ENCODE results near the gene NARS2.
"Not testable (repeated sequence)": the region's sequence is repeated elsewhere in the genome, so short reads cannot be mapped to it uniquely, and the experiment has no call there.

Gene NARS2

GRCh38 chr11:78493413-78493975, 81.2 kb downstream of the NARS2 start:
- DNase-seq (ENCODE audit: low read depth, low spot score): no peak

DNA sequence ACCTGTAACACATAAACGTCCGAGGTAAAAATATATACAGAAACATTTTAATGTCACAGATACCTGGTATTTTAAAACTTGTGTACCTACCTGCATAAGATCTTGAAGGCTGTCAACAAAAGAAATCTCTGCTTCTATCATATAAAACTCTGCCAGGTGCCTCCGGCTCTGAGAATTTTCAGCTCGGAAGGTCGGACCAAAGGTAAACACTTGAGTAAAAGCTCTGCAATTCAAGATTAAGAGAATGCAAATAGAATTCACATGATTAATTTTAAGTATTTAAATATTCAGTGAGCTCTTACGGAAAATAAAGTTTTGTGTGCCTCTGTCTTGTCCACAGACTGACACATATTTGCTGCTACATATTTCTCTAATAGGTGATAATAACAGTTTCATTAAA, 81.7 kb downstream of the NARS2 start:
- no peak for DNase-seq (ENCODE audit: low read depth, low spot score)

DNA sequence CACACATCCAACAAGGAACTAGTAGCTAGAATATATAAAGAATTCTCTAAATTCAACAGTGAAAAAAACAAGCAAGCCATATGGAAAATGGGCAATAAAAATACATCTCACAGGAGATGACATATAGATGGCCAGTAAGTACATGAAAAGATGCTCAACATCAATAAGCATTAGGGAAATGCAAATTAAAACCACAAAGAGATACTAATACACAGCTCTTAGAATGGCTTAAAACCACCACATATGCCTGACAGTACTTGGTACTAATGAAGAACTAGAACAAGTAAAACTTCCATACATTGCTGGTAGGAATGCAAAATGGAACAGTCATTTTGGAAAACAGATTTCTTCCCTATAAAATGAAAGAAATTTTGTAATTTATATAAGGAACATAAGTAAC, 85.5 kb downstream of the NARS2 start:
- no peak for DNase-seq (ENCODE audit: low read depth, low spot score)

DNA sequence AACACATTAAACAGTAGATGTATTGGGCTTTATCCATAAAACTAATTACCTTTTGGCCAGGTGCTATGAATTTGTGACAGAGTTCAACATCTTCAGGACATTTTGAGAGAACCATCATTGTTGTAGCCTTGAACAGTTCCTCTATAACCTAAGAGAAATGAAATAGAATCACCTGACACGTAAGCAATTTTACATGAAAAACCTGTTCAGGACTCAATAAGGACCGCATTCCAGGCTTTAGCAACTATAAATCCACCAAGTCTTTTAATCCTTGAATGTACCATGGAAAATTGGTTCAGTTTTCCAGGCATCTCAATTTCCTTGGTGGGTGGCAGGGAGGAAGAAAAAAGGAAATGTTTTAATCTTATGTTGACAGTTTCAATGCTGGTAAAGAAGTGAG, 96.1 kb downstream of the NARS2 start:
- no peak for DNase-seq (ENCODE audit: low read depth, low spot score)

GRCh38 chr11:78476066-78476465, 98.6 kb downstream of the NARS2 start:
- DNase-seq (ENCODE audit: low read depth, low spot score): no peak

- DNase-seq (ENCODE audit: low read depth, low spot score): no peak
Observed at GRCh38 chr11:78474451-78474850, 100.2 kb downstream of the NARS2 start.

GRCh38 chr11:78472905-78473304, 101.8 kb downstream of the NARS2 start:
- DNase-seq (ENCODE audit: low read depth, low spot score): no peak

DNA sequence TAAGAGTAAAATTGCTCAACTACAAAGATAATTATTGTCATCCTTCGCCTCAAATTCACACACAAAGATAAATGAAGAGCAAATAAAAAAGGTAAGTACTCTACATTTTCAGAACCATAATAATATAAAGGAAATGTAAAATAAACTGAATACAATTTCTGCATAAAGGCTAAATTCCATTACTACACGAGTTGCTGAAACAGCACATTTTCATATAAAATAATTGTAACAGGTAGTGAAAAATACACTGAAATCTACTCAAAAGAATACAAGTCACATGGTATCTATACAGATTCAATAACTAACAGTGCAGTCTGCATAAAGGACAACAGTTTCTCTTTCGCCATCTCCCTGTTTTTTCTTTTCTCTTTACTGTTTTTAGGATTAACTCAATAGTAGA, 102.3 kb downstream of the NARS2 start:
- no peak for DNase-seq (ENCODE audit: low read depth, low spot score)

DNA sequence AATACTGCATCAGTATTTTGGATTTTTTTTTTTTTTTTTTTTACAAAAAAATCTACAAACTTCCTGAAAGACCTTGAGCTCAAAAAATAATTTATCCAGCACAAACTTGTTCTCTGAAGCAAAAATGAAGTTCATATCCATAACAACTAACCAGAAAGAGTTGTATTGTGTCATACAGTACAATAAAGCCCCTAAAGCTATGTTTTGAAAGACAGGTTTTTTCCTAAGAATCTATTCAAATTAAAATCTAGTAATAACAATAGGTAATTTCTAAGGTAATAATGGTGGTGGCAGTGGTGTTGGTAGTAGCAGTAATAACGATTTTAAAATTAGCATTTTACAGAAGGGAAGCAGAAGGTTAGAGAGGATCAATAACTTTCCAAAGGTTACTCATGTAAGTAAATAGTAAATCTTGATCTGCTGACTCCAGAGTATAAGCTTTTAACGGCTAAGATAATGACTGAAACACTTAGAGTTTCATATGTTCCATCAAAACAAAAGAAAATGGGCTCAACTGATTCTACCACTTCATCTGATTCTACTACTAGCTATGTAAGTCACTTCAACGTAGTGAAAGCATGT, 103.7 kb downstream of the NARS2 start:
- no peak for DNase-seq (ENCODE audit: low read depth, low spot score)

GRCh38 chr11:78469896-78470295, 104.8 kb downstream of the NARS2 start:
- DNase-seq (ENCODE audit: low read depth, low spot score): no peak

- DNase-seq (ENCODE audit: low read depth, low spot score): no peak
Observed at GRCh38 chr11:78467931-78468330, 106.7 kb downstream of the NARS2 start.

- DNase-seq (ENCODE audit: low read depth, low spot score): no peak
Observed at GRCh38 chr11:78467370-78467769, 107.3 kb downstream of the NARS2 start.

DNA sequence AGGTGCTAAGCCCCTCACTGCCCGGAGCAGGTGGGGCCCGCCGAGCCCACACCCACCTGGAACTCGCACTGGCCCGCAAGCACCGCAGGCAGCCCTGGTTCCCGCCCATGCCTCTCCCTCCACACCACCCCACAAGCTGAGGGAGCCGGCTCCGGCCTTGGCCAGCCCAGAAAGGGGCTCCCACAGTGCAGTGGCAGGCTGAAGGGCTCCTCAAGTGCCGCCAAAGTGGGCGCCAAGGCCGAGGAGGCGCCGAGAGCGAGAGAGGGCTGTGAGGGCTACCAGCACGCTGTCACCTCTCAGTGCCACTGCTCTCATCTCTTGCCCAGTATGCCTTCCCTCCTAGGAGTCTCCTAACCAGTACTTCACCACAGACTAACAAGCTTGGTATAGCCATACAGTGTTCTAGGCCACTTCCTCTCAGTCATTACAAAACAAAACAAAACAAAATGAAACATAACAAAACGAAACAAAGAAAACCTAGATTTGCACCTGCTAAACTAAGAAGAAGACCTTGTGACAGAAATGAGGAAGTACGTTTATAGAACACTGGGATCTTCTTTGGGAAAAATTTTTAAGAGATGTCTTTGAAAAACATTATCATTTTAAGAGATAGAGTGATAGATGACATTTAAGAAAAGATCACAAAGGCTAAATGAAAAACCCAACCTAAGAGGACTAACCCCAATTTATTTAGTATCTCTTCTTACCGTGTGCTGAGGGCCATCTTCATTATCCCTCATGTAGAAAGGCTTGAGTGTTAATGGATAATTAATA, 109.3 kb downstream of the NARS2 start:
- DNase-seq (ENCODE audit: low read depth, low spot score): no peak

DNA sequence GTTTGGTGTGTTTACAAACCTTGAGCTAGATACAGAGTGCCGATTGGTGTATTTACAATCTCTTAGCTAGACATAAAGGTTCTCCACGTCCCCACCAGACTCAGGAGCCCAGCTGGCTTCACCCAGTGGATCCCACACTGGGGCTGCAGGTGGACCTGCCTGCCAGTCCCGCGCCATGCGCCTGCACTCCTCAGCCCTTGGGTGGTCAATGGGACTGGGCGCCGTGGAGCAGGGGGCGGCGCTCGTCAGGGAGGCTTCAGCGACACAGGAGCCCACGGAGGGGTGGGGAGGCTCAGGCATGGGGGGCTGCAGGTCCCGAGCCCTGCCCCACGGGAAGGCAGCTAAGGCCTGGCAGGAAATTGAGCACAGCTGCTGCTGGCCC, 109.9 kb downstream of the NARS2 start:
- not testable (repeated sequence) for DNase-seq (ENCODE audit: low read depth, low spot score)

DNA sequence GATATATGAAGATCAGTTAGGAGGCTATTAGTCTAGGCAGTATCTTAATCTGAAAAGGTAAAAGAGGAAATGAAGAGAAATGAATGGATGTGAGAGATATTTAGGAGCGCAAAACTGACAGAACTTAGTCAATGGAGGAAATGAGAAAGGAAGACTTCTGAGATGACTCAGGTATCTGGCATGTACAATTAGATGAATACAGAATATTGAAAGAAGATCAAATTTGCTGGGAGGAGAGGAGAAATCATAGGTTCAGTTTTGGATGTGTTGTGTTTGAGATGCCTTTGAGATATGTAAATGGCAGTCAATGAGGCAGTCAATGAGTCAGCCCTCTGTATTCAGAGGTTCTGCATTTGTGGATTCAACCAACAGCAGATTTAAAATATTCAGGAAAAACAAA, 114.2 kb downstream of the NARS2 start:
- DNase-seq (ENCODE audit: low read depth, low spot score): no peak

- no peak for DNase-seq (ENCODE audit: low read depth, low spot score)
Observed at GRCh38 chr11:78459738-78460137, 114.9 kb downstream of the NARS2 start.

GRCh38 chr11:78457448-78457847, 117.2 kb downstream of the NARS2 start:
- DNase-seq (ENCODE audit: low read depth, low spot score): no peak

DNA sequence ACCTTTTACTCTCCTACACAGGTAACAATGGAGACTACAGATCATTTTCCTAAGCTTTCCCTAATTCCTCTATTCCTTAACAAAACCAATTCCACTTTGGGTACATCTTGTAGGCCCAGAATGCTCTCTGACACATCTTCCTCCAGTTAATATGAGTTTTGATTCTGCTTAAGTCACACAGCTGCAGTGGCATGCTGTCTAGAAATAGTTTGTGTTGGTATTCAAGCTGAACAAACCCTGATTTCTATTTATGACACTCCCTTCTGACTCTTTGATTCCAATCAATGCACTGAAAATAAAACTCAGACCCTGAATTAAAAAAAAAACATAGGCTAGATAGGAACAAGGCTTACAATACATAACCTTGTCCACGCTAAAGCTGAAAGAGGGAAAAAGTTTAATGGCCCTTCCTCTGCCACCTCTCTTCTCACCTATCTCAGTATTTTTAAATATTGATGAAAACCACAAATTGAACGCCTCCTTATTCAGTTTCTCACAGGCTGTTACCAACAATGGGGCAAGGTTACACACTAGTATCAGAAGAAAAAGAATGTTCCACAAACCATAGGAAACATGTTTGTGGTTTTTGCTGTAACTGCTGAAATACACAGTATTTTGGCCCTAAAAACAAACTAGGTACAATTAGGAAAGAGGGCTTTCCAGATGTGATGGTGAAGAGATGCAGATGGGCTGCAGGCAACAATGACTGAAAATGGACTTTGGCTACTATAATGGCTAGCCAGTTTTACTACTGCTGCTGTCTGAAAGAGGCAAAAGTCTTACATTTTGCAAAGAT, 121.3 kb downstream of the NARS2 start:
- no peak for DNase-seq (ENCODE audit: low read depth, low spot score)

GRCh38 chr11:78451371-78452150, 123.1 kb downstream of the NARS2 start:
- DNase-seq (ENCODE audit: low read depth, low spot score): no peak

- no peak for DNase-seq (ENCODE audit: low read depth, low spot score)
Observed at GRCh38 chr11:78450866-78451265, 123.8 kb downstream of the NARS2 start.

DNA sequence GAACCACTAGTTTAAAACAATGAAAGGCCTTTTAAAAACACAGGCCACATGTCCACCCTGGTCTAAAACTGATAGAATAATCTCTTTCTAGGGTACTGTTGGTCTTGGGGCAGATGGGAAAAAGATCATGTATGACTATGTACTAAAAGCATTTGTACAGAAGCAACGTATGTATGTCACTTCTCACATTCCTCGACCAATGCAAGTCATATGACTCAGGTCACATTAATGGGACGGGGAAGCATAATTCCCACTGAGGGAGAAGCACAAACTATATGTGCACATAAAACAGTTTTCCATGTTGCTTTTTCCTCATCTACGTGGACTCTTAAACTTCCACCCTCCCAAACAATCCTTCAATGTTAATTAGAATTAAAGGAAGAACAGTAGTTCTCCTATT, 124.8 kb downstream of the NARS2 start:
- no peak for DNase-seq (ENCODE audit: low read depth, low spot score)

DNA sequence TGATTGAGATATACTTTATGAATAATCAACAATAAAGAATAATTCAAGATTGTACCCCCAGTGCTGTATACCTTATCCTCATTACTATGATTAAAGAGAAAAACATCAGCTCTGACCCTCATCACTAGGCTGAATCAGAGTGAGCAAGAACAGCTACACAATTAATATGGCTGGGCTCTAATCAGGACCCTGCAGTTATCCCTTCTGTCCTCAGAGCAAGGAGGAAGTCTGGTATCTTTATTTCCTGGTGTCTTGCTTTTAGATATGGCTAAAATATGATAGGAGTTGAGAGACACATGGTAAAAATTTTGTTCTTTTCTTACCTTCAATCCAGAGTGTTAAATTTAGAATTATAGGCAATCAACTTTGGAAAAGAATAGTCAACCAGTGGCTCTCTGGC, 128.5 kb downstream of the NARS2 start:
- DNase-seq (ENCODE audit: low read depth, low spot score): no peak
